Adrenal gland (tissue), 19 donors: ENCODE data around the gene PHYHD1. TPM values are rescaled to one million over a fixed set of nuclear protein-coding genes. Genes with fewer than 3 reads are reported as not detected.

Experiments used
- DNase-seq, 7 donors: peaks; one replicate each; pipeline ENCODE4 v3.0.0-alpha.2; 2019 to 2020
- H3K27ac ChIP-seq, 5 donors: fragments of 200-600 bp; sonication (generic) in 4 of 5; 1 replicate in 3 of 5; 2 replicates in 2 of 5; pipeline versions ENCODE4 v1.5.1 to v1.8.0; 2016 to 2020; ENCODE audit warnings: mild to moderate bottlenecking in 1 of 5
- H3K27me3 ChIP-seq: fragments of 200-600 bp; 2 replicates; pipeline ENCODE4 v1.8.0; 2021
- H3K36me3 ChIP-seq, 2 donors: fragments of 200-600 bp; replicated peaks in 1 of 2; 1 replicate in 1 of 2; 2 replicates in 1 of 2; pipeline versions ENCODE4 v1.5.1 to v1.8.0; 2018 to 2022
- H3K4me1 ChIP-seq, 2 donors: fragments of 200-600 bp; replicated peaks in 1 of 2; 1 replicate in 1 of 2; 2 replicates in 1 of 2; pipeline versions ENCODE4 v1.5.1 to v1.8.0; 2018 to 2021
- H3K4me3 ChIP-seq, 4 donors: fragments of 200-600 bp; sonication (generic) in 3 of 4; one replicate each; pipeline ENCODE4 v1.5.1; 2016 to 2018
- H3K9me3 ChIP-seq, 3 donors: fragments of 200-600 bp; sonication (generic) in 1 of 3; replicated peaks in 1 of 3; 1 replicate in 2 of 3; 2 replicates in 1 of 3; pipeline versions ENCODE4 v1.5.1 to v1.8.0; 2016 to 2021
- POLR2A ChIP-seq, 2 donors: fragments of 450-650 bp; IDR thresholded peaks; one replicate each; pipeline ENCODE4 v1.6.1; 2017; ENCODE audit warnings: antibody characterized with exemption in 2 of 2, mild to moderate bottlenecking in 2 of 2, moderate library complexity in 1 of 2
- WGBS, 4 donors: extraction: QIAGEN DNeasy Blood & Tissue Kit in 2 of 4; methylation state at CpG; one replicate each; pipeline versions ENCODE4 v1.1.5 to v1.1.7; 2013 to 2017; 5-methylcytosine and 5-hydroxymethylcytosine counted together
- intact Hi-C, 2 donors: fragments of 100-400 bp; cut with DNase I; formaldehyde crosslinking; loops; one replicate each; pipeline versions ENCODE4 v1.14.1 to v1.15.0; 2022 to 2023
- long read RNA-seq, 10 donors: library from polyadenylated mRNA in 3 of 10; unstranded in 2 of 10; stranded (forward) in 1 of 10; transcript quantifications; one replicate each; pipeline ENCODE4 v2.0.0 and lab custom pipeline, GENCODE V29; 2021 to 2026
- polyA plus RNA-seq, 3 donors: library from polyadenylated mRNA; stranded (reverse); fragments of 200-250 nt in 2 of 3; fragments of 350-450 nt in 1 of 3; fragmentation: Illumina TruSeq in 1 of 3; extraction: RNeasy Lipid Tissue Mini Kit (QIAGEN cat#74804) in 1 of 3; gene quantifications; one replicate each; pipeline ENCODE4 v1.2.3, GENCODE V29; 2013 to 2014
- total RNA-seq, 9 donors: library from RNA; depleted of rRNA in 4 of 9; stranded (reverse); fragments of >200 nt in 4 of 9; fragments of 120-200 nt in 1 of 9; fragmentation: NEBNext Ultra II Directional in 1 of 9; extraction: Animal tissue kit (Norgen Biotek cat#: 25700) in 1 of 9; gene quantifications; one replicate each; pipeline versions ENCODE4 v1.1.0 to v1.2.4, GENCODE V29; 2013 to 2023
- TF ChIP-seq, protein P1 (sequence below), 6 experiments: fragments of 450-650 bp in 4 of 6; fragments of 200-600 bp in 2 of 6; sonication (generic) in 1 of 6; IDR thresholded peaks; 1 replicate in 5 of 6; 2 replicates in 1 of 6; pipeline versions ENCODE4 v1.5.1 to v1.8.0; 2016 to 2021; ENCODE audit warnings: antibody characterized with exemption in 6 of 6, mild to moderate bottlenecking in 2 of 6, moderate library complexity in 1 of 6
- donor health status: healthy with polysubstance abuse.
- donor health status: Bipolar disorder and iron deficiency.
- donor health status: DM: yes; HTN: yes; CAD: no.
- donor health status: DM: no; HTN: no; CAD: no.
- donor health status: DM: no; HTN: no; CAD: no.
- donor health status: DM: yes; HTN: yes; CAD: no.

The PHYHD1 gene
- total RNA-seq (10 to 100 TPM in 8 of 9 donors, 1 to 10 TPM in 1; 9.8 to 56.5 (median 28.1) TPM), polyA plus RNA-seq (10 to 100 TPM in 2 of 3 donors, 1 to 10 TPM in 1; 9.1 to 86.6 (median 64.9) TPM)
- long read RNA-seq, donor 1 = 0 reads
- long read RNA-seq, donor 2 = 0 reads
- long read RNA-seq, donor 3 = 0 reads
- long read RNA-seq, donor 4, partial matches to known transcripts = 8 of 13 reads
- long read RNA-seq, donor 4, other reads (novel, unspliced or antisense) = 5 of 13 reads
- long read RNA-seq, donor 5, partial matches to known transcripts = 45 of 54 reads
- long read RNA-seq, donor 5, other reads (novel, unspliced or antisense) = 9 of 54 reads
- long read RNA-seq, donor 6, partial matches to known transcripts = 9 of 14 reads
- long read RNA-seq, donor 6, other reads (novel, unspliced or antisense) = 3 of 14 reads
- long read RNA-seq, donor 7 = 0 reads
- long read RNA-seq, donor 8 = 0 reads
- long read RNA-seq, donor 9 = 0 reads
- long read RNA-seq, donor 10 = 0 reads

DNA sequence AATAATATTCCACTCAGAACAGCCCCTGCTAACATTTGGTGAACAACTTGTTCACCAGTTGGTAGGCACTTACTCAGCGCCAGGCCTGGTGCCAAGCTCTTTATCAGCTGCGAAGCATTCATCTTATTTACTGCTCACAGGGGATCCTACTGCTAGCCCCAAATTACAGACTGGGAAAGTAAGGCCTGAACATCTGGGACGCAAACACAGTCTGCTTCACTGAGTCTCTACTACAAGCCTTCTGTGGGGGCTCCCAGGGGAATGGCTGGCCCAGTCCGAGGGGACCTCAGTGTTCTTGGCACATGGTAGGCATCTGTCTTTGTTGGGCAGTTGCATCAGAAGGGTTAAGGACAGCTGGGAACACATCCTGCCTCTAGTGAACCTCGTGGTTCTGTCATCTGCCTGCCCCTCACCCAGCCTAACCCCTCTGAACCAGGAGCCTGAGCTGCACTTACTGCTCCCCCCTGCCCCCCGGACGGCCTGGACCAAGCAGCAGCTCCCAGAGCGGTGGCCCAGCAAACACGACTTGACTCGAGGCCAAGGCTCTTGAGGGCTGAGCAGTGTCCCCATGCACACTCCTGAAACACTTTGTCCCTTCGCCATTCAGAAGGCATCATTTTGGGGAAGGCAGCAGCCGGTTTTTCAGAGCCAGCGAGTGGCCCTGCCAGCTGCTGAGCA, at the start of gene PHYHD1:
PHYHD1 (plus strand) TSS at position 602 of the 678 bp plus-strand sequence. CDS start 1,342 bp downstream, outside the sequence.
- Histone ChIP-seq H3K36me3 (peaks cover 0 to 13% of the 10 kb centered on the region in 2 donors), H3K4me3 (peak within 1 kb of the TSS in 2 of 4 donors; percentile 72 to 99), H3K27me3 (no peaks in the 10 kb centered on the region), H3K27ac (peak within 1 kb of the TSS; percentile 41 to 90 (median 85)), H3K4me1 (peaks cover 47 to 56% of the 10 kb centered on the region in 2 donors), H3K9me3 (no peaks in the 10 kb centered on the region)
- WGBS, 4 donors = 34 to 37% (median 35%) methylated on average over 9 to 13 of the region's 13 CpGs
- TF ChIP-seq, protein P1, sequence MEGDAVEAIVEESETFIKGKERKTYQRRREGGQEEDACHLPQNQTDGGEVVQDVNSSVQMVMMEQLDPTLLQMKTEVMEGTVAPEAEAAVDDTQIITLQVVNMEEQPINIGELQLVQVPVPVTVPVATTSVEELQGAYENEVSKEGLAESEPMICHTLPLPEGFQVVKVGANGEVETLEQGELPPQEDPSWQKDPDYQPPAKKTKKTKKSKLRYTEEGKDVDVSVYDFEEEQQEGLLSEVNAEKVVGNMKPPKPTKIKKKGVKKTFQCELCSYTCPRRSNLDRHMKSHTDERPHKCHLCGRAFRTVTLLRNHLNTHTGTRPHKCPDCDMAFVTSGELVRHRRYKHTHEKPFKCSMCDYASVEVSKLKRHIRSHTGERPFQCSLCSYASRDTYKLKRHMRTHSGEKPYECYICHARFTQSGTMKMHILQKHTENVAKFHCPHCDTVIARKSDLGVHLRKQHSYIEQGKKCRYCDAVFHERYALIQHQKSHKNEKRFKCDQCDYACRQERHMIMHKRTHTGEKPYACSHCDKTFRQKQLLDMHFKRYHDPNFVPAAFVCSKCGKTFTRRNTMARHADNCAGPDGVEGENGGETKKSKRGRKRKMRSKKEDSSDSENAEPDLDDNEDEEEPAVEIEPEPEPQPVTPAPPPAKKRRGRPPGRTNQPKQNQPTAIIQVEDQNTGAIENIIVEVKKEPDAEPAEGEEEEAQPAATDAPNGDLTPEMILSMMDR (IDR thresholded peaks at IDR 0.05) = no peak
- peak in 1 of 2 donors; percentile 36 for TF ChIP-seq POLR2A (IDR thresholded peaks at IDR 0.05)
- intact Hi-C loops = loop anchor here in 1 of 2 donors (5.0 kb wide), 1 partner anchor 38 kb away; the partner anchor contains the start of genes KYAT1 and LRRC8A
- DNase-seq = peak; percentile 62 to 92 (median 91)

DNA sequence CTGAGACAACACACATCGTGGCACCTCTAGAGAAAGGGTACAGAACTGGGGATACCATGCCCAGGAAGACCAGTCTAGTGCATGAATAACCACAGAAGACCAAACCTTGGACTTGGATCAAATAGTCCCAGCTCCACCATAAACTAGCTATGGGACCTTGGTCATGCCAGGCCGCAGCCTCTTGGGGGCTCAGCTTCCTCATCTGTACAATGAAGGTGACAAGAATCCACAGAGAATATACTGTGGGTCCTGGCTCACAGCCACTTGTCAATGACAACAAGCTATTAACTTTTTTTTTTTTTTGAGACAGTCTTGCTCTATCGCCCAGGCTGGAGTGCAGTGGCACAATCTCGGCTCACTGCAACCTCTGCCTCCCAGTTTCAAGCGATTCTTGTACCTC, 42.9 kb upstream of the PHYHD1 start:
- TF ChIP-seq POLR2A (IDR thresholded peaks at IDR 0.05) = no peak
- TF ChIP-seq, protein P1 (IDR thresholded peaks at IDR 0.05) = no peak
- WGBS, 4 donors = 80 to 88% (median 86%) methylated on average over 5 of the region's 5 CpGs
- no peaks in the 10 kb centered on the region for H3K9me3 ChIP-seq
- peaks cover 0 to 6% of the 10 kb centered on the region in 2 donors for H3K4me1 ChIP-seq
- H3K4me3 ChIP-seq = no peak overlapping the region
- no peak for DNase-seq
- H3K27ac ChIP-seq = no peak overlapping the region
- no peaks in the 10 kb centered on the region for H3K36me3 ChIP-seq
- no peaks in the 10 kb centered on the region for H3K27me3 ChIP-seq
- intact Hi-C loops = no loop called here

DNA sequence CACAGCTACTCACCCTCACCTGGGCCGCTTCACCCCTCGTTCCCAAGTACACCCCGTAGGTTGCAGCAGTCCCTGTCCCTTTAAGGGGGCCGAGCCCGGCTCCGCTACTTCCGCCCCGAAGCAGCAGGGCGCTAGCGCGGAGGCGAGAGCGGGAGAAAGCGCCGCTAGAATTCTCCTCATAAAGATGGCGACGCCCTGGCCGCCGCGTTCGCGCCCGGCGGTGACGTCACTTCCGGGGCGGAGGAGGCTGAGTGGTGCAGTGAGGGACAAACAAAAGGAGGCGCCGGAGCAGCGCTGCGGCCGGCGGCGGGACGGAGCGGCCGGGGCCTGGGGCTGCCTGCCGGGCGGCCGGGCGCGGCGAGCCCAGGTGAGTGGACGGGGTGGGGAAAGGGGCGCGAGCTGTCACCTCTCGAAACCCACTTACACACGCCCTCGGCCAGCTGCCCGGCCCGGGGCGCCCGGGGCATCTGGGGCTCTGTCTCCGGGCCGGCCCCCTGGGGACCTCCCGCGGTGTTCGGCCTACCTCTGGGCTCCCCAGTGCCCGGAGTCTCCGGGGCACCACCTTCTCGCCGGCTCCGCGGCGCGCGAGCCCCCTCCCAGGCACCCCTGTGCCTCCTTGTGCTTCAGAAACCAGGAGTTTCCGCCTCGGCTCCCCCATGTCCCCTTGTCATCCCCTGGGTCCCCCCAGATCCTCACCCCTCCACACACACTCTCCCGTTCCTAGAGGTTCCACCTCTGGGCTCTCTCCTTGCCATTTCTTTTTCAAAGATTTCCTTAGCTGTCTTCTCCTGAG, 38.7 kb upstream of the PHYHD1 start, which contains the start of the genes KYAT1 and LRRC8A:
KYAT1 (minus strand) TSS at position 67 of the 793 bp plus-strand sequence. CDS start 36,545 bp downstream, outside the sequence.
LRRC8A (plus strand) TSS at position 250 of the 793 bp plus-strand sequence. CDS start 25,032 bp downstream, outside the sequence.
- intact Hi-C loops = loop anchor here (5.0 kb wide), 2 partner anchors 35 to 40 kb away; partner anchors contain the start of gene PHYHD1 (in 1 of the 2)
- DNase-seq = peak; percentile 96 to 99 (median 97)
- peak; percentile 64 to 88 for TF ChIP-seq POLR2A (IDR thresholded peaks at IDR 0.05)
- TF ChIP-seq, protein P1 (IDR thresholded peaks at IDR 0.05) = peak in 1 of 6 experiments; percentile 5
- peak within 1 kb of the TSS; percentile 74 to 90 (median 78) for H3K4me3 ChIP-seq
- no peaks in the 10 kb centered on the region for H3K9me3 ChIP-seq
- H3K36me3 ChIP-seq = peaks cover 0 to 14% of the 10 kb centered on the region in 2 donors
- H3K4me1 ChIP-seq = peaks cover 9 to 22% of the 10 kb centered on the region in 2 donors
- no peaks in the 10 kb centered on the region for H3K27me3 ChIP-seq
- WGBS, 4 donors = 0 to 1% (median 0%) methylated on average over 6 to 70 of the region's 70 CpGs
- H3K27ac ChIP-seq = peak within 1 kb of the TSS; percentile 57 to 97 (median 90)
